ENCODE results near the gene KRTAP4-16.
"Not testable (repeated sequence)": the region's sequence is repeated elsewhere in the genome, so short reads cannot be mapped to it uniquely, and the experiment has no call there.

KRTAP4-16 gene

GRCh38 chr17:41131979-41132378 lies 30.0 kb upstream of the KRTAP4-16 start:
- no peaks in the 10 kb centered on the region for H3K36me3 ChIP-seq (replicated peaks)
- H3K27me3 ChIP-seq (ENCODE audit: low read depth), result no peaks in the 10 kb centered on the region
- H3K4me3 ChIP-seq, result no peak overlapping the region
- H3K4me1 ChIP-seq, result no peaks in the 10 kb centered on the region
- in situ Hi-C loops (cut with MboI; ENCODE audit: low sequenced_read_pairs), result no loop called here
- H3K9me3 ChIP-seq, result no peaks in the 10 kb centered on the region
- DNase-seq (ENCODE audit: low spot score in 2 of 2), result no peak

- H3K4me1 ChIP-seq, result no peaks in the 10 kb centered on the region
- in situ Hi-C loops (cut with MboI; ENCODE audit: low sequenced_read_pairs), result no loop called here
Measured at GRCh38 chr17:41127371-41127770, 25.4 kb upstream of the KRTAP4-16 start.

GRCh38 chr17:41126412-41126811 lies 24.4 kb upstream of the KRTAP4-16 start:
- Histone ChIP-seq H3K9me3 (no peaks in the 10 kb centered on the region), H3K4me1 (no peaks in the 10 kb centered on the region), H3K36me3 (replicated peaks) (no peaks in the 10 kb centered on the region), H3K27me3 (ENCODE audit: low read depth) (no peaks in the 10 kb centered on the region; the same call in 1 of the 2 replicates), H3K4me3 (no peak overlapping the region)
- DNase-seq (ENCODE audit: low spot score in 2 of 2), result no peak
- in situ Hi-C loops (cut with MboI; ENCODE audit: low sequenced_read_pairs), result no loop called here

More at GRCh38 chr17:41127371-41127770, 25.4 kb upstream of the KRTAP4-16 start:
- H3K4me3 ChIP-seq, result no peak overlapping the region
- H3K36me3 ChIP-seq (replicated peaks), result no peaks in the 10 kb centered on the region
- H3K27me3 ChIP-seq (ENCODE audit: low read depth), result no peaks in the 10 kb centered on the region; the same call in 1 of the 2 replicates
- DNase-seq (ENCODE audit: low spot score in 2 of 2), result no peak
- H3K9me3 ChIP-seq, result no peaks in the 10 kb centered on the region

- Histone ChIP-seq H3K4me3 (no peak overlapping the region), H3K27me3 (ENCODE audit: low read depth) (no peaks in the 10 kb centered on the region; the same call in 1 of the 2 replicates), H3K9me3 (no peaks in the 10 kb centered on the region), H3K36me3 (replicated peaks) (no peaks in the 10 kb centered on the region), H3K4me1 (no peaks in the 10 kb centered on the region)
- in situ Hi-C loops (cut with MboI; ENCODE audit: low sequenced_read_pairs), result no loop called here
- DNase-seq (ENCODE audit: low spot score in 2 of 2), result no peak
Measured at GRCh38 chr17:41125064-41125463, 23.1 kb upstream of the KRTAP4-16 start.

- H3K4me3 ChIP-seq; DNase-seq (ENCODE audit: low spot score in 2 of 2); H3K9me3 ChIP-seq; H3K36me3 ChIP-seq (replicated peaks); H3K4me1 ChIP-seq; in situ Hi-C loops (cut with MboI; ENCODE audit: low sequenced_read_pairs); H3K27me3 ChIP-seq (ENCODE audit: low read depth): not testable (repeated sequence)
Measured at GRCh38 chr17:41123991-41124371, 22.0 kb upstream of the KRTAP4-16 start, which contains the start of gene KRTAP4-12. Gene KRTAP4-12, minus strand, starts transcription at chr17:41124182. Its CDS starts 60 bp downstream, at chr17:41124122.

GRCh38 chr17:41123292-41123990 lies 21.4 kb upstream of the KRTAP4-16 start:
- H3K27me3 ChIP-seq (ENCODE audit: low read depth); H3K4me3 ChIP-seq; in situ Hi-C loops (cut with MboI; ENCODE audit: low sequenced_read_pairs); H3K36me3 ChIP-seq (replicated peaks); DNase-seq (ENCODE audit: low spot score in 2 of 2); H3K4me1 ChIP-seq; H3K9me3 ChIP-seq: not testable (repeated sequence)

GRCh38 chr17:41121742-41122141 lies 19.7 kb upstream of the KRTAP4-16 start:
- no peaks in the 10 kb centered on the region for H3K36me3 ChIP-seq (replicated peaks)
- peaks cover 3% of the 10 kb centered on the region; the same call in 1 of the 2 replicates for H3K27me3 ChIP-seq (ENCODE audit: low read depth)
- in situ Hi-C loops (cut with MboI; ENCODE audit: low sequenced_read_pairs), result no loop called here
- DNase-seq (ENCODE audit: low spot score in 2 of 2), result no peak
- no peaks in the 10 kb centered on the region for H3K4me1 ChIP-seq
- no peaks in the 10 kb centered on the region for H3K9me3 ChIP-seq
- H3K4me3 ChIP-seq, result no peak overlapping the region

- DNase-seq (ENCODE audit: low spot score in 2 of 2); in situ Hi-C loops (cut with MboI; ENCODE audit: low sequenced_read_pairs); H3K9me3 ChIP-seq; H3K36me3 ChIP-seq (replicated peaks); H3K27me3 ChIP-seq (ENCODE audit: low read depth); H3K4me1 ChIP-seq; H3K4me3 ChIP-seq: not testable (repeated sequence)
Measured at GRCh38 chr17:41119696-41120690, 18.0 kb upstream of the KRTAP4-16 start.

GRCh38 chr17:41118721-41119120 lies 16.7 kb upstream of the KRTAP4-16 start:
- H3K4me3 ChIP-seq, result no peak overlapping the region
- H3K4me1 ChIP-seq, result no peaks in the 10 kb centered on the region
- in situ Hi-C loops (cut with MboI; ENCODE audit: low sequenced_read_pairs), result no loop called here
- no peaks in the 10 kb centered on the region for H3K9me3 ChIP-seq
- H3K36me3 ChIP-seq (replicated peaks), result no peaks in the 10 kb centered on the region
- H3K27me3 ChIP-seq (ENCODE audit: low read depth), result 0 out of 2 replicates have a peak, but pooled peaks cover 3% of the 10 kb centered on the region
- DNase-seq (ENCODE audit: low spot score in 2 of 2), result no peak

- H3K4me3 ChIP-seq; H3K4me1 ChIP-seq; H3K36me3 ChIP-seq (replicated peaks); DNase-seq (ENCODE audit: low spot score in 2 of 2); in situ Hi-C loops (cut with MboI; ENCODE audit: low sequenced_read_pairs); H3K9me3 ChIP-seq; H3K27me3 ChIP-seq (ENCODE audit: low read depth): not testable (repeated sequence)
Measured at GRCh38 chr17:41117846-41118386, 15.9 kb upstream of the KRTAP4-16 start, which contains the start of gene KRTAP4-11. Gene KRTAP4-11, minus strand, starts transcription at chr17:41118373. Its CDS starts 58 bp downstream, at chr17:41118315.

GRCh38 chr17:41116297-41116696 lies 14.3 kb upstream of the KRTAP4-16 start:
- no peaks in the 10 kb centered on the region for H3K36me3 ChIP-seq (replicated peaks)
- no peak overlapping the region for H3K4me3 ChIP-seq
- H3K4me1 ChIP-seq, result no peaks in the 10 kb centered on the region
- DNase-seq (ENCODE audit: low spot score in 2 of 2), result no peak
- H3K9me3 ChIP-seq, result no peaks in the 10 kb centered on the region; the same call in 1 of the 2 replicates
- in situ Hi-C loops (cut with MboI; ENCODE audit: low sequenced_read_pairs), result no loop called here
- H3K27me3 ChIP-seq (ENCODE audit: low read depth), result 0 out of 2 replicates have a peak, but pooled peaks cover 3% of the 10 kb centered on the region

- Histone ChIP-seq H3K36me3 (replicated peaks) (no peaks in the 10 kb centered on the region), H3K27me3 (ENCODE audit: low read depth) (no peaks in the 10 kb centered on the region), H3K4me1 (no peaks in the 10 kb centered on the region), H3K4me3 (no peak overlapping the region), H3K9me3 (no peaks in the 10 kb centered on the region; the same call in 1 of the 2 replicates)
- no peak for DNase-seq (ENCODE audit: low spot score in 2 of 2)
- in situ Hi-C loops (cut with MboI; ENCODE audit: low sequenced_read_pairs), result no loop called here
Measured at GRCh38 chr17:41111151-41111885, 9.3 kb upstream of the KRTAP4-16 start.

GRCh38 chr17:41108728-41109386 lies 6.8 kb upstream of the KRTAP4-16 start:
- H3K27me3 ChIP-seq (ENCODE audit: low read depth); in situ Hi-C loops (cut with MboI; ENCODE audit: low sequenced_read_pairs); H3K9me3 ChIP-seq; H3K4me1 ChIP-seq; DNase-seq (ENCODE audit: low spot score in 2 of 2); H3K4me3 ChIP-seq; H3K36me3 ChIP-seq (replicated peaks): not testable (repeated sequence)

All from HAP-1 (cell line).